Spleen (tissue), 7 donors: ENCODE measurements around the gene CYFIP2.

Experiments used
- POLR2A ChIP-seq, 3 donors: fragments of 450-650 bp; IDR thresholded peaks; one replicate each; pipeline ENCODE4 v1.5.1; 2017; ENCODE audit warnings: antibody characterized with exemption in 3 of 3, mild to moderate bottlenecking in 1 of 3
- TF ChIP-seq, protein P1 (sequence below), 11 experiments: fragments of 200-600 bp in 7 of 11; fragments of 450-650 bp in 4 of 11; sonication (generic) in 4 of 11; IDR thresholded peaks in 8 of 11; conservative IDR thresholded peaks in 3 of 11; 1 replicate in 7 of 11; 2 replicates in 4 of 11; pipeline versions ENCODE4 v1.4.0 to v1.8.0; 2016 to 2021; ENCODE audit warnings: antibody characterized with exemption in 11 of 11, inconsistent platforms in 4 of 11, mild to moderate bottlenecking in 1 of 11
- donor health status: DM: no; HTN: no; CAD: no; lungs with moderate emphysema.
- donor health status: DM: no; HTN: no; CAD: no.
- donor health status: DM: no; HTN: no; CAD: no.

DNA sequence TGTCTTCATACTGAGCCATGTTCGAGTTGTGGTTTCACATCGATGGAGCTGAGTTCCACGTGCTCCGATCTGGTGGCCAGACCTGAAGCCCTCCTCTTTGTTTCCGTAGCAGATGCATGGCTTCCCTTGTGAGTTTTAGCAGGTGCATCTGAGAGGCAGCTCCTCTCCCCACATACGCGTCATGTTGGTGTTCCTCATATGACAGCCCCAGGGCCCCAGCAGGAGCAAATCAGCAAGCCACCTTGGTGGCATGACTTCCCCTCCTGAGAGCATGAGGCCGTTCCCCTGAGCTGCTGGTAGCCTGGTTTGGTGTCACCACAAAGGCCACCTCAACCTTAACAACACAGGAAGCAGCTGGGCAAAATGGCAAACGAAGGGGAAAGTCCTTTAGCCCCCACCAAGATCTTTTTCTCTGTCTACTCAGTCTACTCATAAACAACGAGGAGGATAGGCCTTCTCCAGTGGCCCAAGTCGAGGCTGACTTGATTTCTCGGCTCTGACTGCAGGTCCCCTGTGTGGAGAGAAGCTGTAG is 5.9 kb downstream of the CYFIP2 start:
- TF ChIP-seq, protein P1, sequence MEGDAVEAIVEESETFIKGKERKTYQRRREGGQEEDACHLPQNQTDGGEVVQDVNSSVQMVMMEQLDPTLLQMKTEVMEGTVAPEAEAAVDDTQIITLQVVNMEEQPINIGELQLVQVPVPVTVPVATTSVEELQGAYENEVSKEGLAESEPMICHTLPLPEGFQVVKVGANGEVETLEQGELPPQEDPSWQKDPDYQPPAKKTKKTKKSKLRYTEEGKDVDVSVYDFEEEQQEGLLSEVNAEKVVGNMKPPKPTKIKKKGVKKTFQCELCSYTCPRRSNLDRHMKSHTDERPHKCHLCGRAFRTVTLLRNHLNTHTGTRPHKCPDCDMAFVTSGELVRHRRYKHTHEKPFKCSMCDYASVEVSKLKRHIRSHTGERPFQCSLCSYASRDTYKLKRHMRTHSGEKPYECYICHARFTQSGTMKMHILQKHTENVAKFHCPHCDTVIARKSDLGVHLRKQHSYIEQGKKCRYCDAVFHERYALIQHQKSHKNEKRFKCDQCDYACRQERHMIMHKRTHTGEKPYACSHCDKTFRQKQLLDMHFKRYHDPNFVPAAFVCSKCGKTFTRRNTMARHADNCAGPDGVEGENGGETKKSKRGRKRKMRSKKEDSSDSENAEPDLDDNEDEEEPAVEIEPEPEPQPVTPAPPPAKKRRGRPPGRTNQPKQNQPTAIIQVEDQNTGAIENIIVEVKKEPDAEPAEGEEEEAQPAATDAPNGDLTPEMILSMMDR (IDR thresholded peaks at IDR 0.05 in 8 of 11, conservative IDR thresholded peaks at IDR 0.05 in 3 of 11), result no peak
- TF ChIP-seq POLR2A (IDR thresholded peaks at IDR 0.05), result peak in 1 of 3 donors; percentile 24
